HepG2 (cell line): ENCODE results near the gene CEBPB. TPM values are rescaled to one million over a fixed set of nuclear protein-coding genes. Genes with fewer than 3 reads are reported as not detected.
A peak's percentile ranks its signal among the peaks of the same experiment; 100 is the strongest.

Experiments
- ATF1 ChIP-seq: IDR thresholded peaks from 2 replicates; pipeline ENCODE4 v1.6.1; 2016; ENCODE audit warnings: mild to moderate bottlenecking, control low read depth
- ATF2 ChIP-seq: sonication (generic); formaldehyde crosslinking; IDR thresholded peaks from 2 replicates; pipeline ENCODE4 v1.4.0; 2020; ENCODE audit warnings: missing genetic modification reagents
- CREBL2 ChIP-seq: sonication (generic); formaldehyde crosslinking; IDR thresholded peaks from 2 replicates; pipeline ENCODE4 v1.8.1; 2023; ENCODE audit warnings: missing genetic modification reagents, mild to moderate bottlenecking, borderline replicate concordance
- DMAP1 ChIP-seq: IDR thresholded peaks from 2 replicates; pipeline ENCODE4 v1.6.1; 2016
- HNRNPL ChIP-seq: fragments of 200-400 bp; formaldehyde crosslinking; IDR thresholded peaks from 2 replicates; pipeline ENCODE4 v1.6.1; 2017; ENCODE audit warnings: mild to moderate bottlenecking, low read depth, low read length
- KDM3A ChIP-seq: IDR thresholded peaks from 2 replicates; pipeline ENCODE4 v1.6.1; 2018; ENCODE audit warnings: low read depth, missing compliant biosample characterization
- PHF20 ChIP-seq: sonication (generic); formaldehyde crosslinking; IDR thresholded peaks from 2 replicates; pipeline ENCODE4 v1.5.0; 2020; ENCODE audit warnings: mild to moderate bottlenecking, missing genetic modification reagents
- SAFB2 ChIP-seq: sonication (generic); formaldehyde crosslinking; IDR thresholded peaks from 2 replicates; pipeline ENCODE4 v1.5.1; 2020; ENCODE audit warnings: missing genetic modification reagents, low read depth, mild to moderate bottlenecking, borderline replicate concordance
- SAP130 ChIP-seq: IDR thresholded peaks from 2 replicates; pipeline ENCODE4 v1.6.1; 2016; ENCODE audit warnings: low read depth
- SATB2 ChIP-seq: sonication (generic); formaldehyde crosslinking; IDR thresholded peaks from 2 replicates; pipeline ENCODE4 v1.5.0; 2020; ENCODE audit warnings: missing genetic modification reagents
- SIN3A ChIP-seq: IDR thresholded peaks from 2 replicates; pipeline ENCODE4 v1.6.1; 2011; ENCODE audit warnings: low read depth, mild to moderate bottlenecking, control low read depth, low read length, borderline replicate concordance
- TMF1 ChIP-seq: sonication (generic); formaldehyde crosslinking; IDR thresholded peaks from 2 replicates; pipeline ENCODE4 v1.8.1; 2022; ENCODE audit warnings: low read depth, missing genetic modification reagents
- ZBTB26 ChIP-seq: IDR thresholded peaks from 2 replicates; pipeline ENCODE4 v1.6.1; 2016; ENCODE audit warnings: missing compliant biosample characterization, missing genetic modification reagents, borderline replicate concordance
- ZC3H13 ChIP-seq: sonication (generic); formaldehyde crosslinking; IDR thresholded peaks from 2 replicates; pipeline ENCODE4 v1.8.1; 2023; ENCODE audit warnings: mild to moderate bottlenecking, missing genetic modification reagents, moderate library complexity
- ZNF20 ChIP-seq: sonication (generic); formaldehyde crosslinking; IDR thresholded peaks from 2 replicates; pipeline ENCODE4 v1.4.0; 2020; ENCODE audit warnings: mild to moderate bottlenecking, moderate library complexity, missing genetic modification reagents
- ZNF280D ChIP-seq: sonication (generic); formaldehyde crosslinking; IDR thresholded peaks from 2 replicates; pipeline ENCODE4 v1.5.1; 2020; ENCODE audit warnings: mild to moderate bottlenecking, missing genetic modification reagents
- ZNF292 ChIP-seq: sonication (generic); formaldehyde crosslinking; IDR thresholded peaks from 2 replicates; pipeline ENCODE4 v1.8.1; 2022; ENCODE audit warnings: mild to moderate bottlenecking, low read depth, missing genetic modification reagents, borderline replicate concordance
- ZNF30 ChIP-seq: sonication (generic); formaldehyde crosslinking; IDR thresholded peaks from 2 replicates; pipeline ENCODE4 v1.5.0; 2020; ENCODE audit warnings: mild to moderate bottlenecking, missing genetic modification reagents
- ZNF441 ChIP-seq: sonication (generic); formaldehyde crosslinking; IDR thresholded peaks from 2 replicates; pipeline ENCODE4 v1.7.0; 2021; ENCODE audit warnings: missing genetic modification reagents, borderline replicate concordance
- ZNF580 ChIP-seq: IDR thresholded peaks from 2 replicates; pipeline ENCODE4 v1.6.1; 2016; ENCODE audit warnings: low read depth, borderline replicate concordance
- ZNF652 ChIP-seq: IDR thresholded peaks from 2 replicates; pipeline ENCODE4 v1.6.1; 2016; ENCODE audit warnings: low read depth, borderline replicate concordance
- ZNF746 ChIP-seq: sonication (generic); formaldehyde crosslinking; IDR thresholded peaks from 2 replicates; pipeline ENCODE4 v1.8.0; 2022; ENCODE audit warnings: mild to moderate bottlenecking, missing genetic modification reagents
- ZNF850 ChIP-seq: sonication (generic); formaldehyde crosslinking; conservative IDR thresholded peaks from 2 replicates; pipeline ENCODE4 v1.9.0; 2021; ENCODE audit warnings: mild to moderate bottlenecking, missing genetic modification reagents
- ZSCAN22 ChIP-seq: sonication (generic); formaldehyde crosslinking; IDR thresholded peaks from 2 replicates; pipeline ENCODE4 v1.4.0; 2020; ENCODE audit warnings: mild to moderate bottlenecking, missing genetic modification reagents
- polyA plus RNA-seq, 8 experiments: library from polyadenylated mRNA; depleted of rRNA in 3 of 8; stranded (reverse) in 7 of 8; unstranded in 1 of 8; fragments of >200 nt; fragmentation: Illumina TruSeq in 4 of 8; extraction: Trizol in 4 of 8; gene quantifications; 2 replicates each; pipeline versions ENCODE4 v1.2.1 to v1.2.3, GENCODE V29; 2011 to 2016; ENCODE audit warnings: low read depth in 4 of 8, missing spikeins in 1 of 8, mixed read lengths in 1 of 8; ENCODE audit not compliant: insufficient read depth in 1 of 8
- total RNA-seq, 5 experiments: library from RNA; depleted of rRNA; stranded (reverse); fragments of >200 nt; fragmentation: Illumina TruSeq; extraction: Trizol; gene quantifications; 2 replicates each; pipeline ENCODE4 v1.2.3, GENCODE V29; 2016; ENCODE audit warnings: low read depth in 1 of 5

CEBPB gene
- total and polyA plus RNA-seq, 2 of the 13 experiments (the other 11 are each of a cell fraction or from before 2014, with no cell fraction given): 18.5 to 28.2 TPM

GRCh38 chr20:50191544-50192363 is 1.1 kb downstream of the CEBPB start (continued):
- no peak; the same call in 1 of the 2 replicates for TF ChIP-seq ZNF580 (CRISPR knock-in tag)
- no peak for TF ChIP-seq SATB2
- no peak for TF ChIP-seq ZNF292 (CRISPR knock-in tag)
- no peak for TF ChIP-seq ATF1 (CRISPR knock-in tag)
- peak; percentile 100 for TF ChIP-seq ZC3H13
- TF ChIP-seq ZNF850: no peak
- TF ChIP-seq ZNF441 (CRISPR knock-in tag): 0 out of 2 replicates have a peak, but pooled peaks have one; percentile 33
- TF ChIP-seq ZNF746 (CRISPR knock-in tag): no peak
- TF ChIP-seq ZNF280D (CRISPR knock-in tag): 0 out of 2 replicates have a peak, but pooled peaks have one; percentile 8
- TF ChIP-seq KDM3A (CRISPR knock-in tag): no peak
- peak; percentile 6; the same call in 1 of the 2 replicates for TF ChIP-seq DMAP1 (CRISPR knock-in tag)
- no peak; the same call in 1 of the 2 replicates for TF ChIP-seq PHF20
- no peak; the same call in 1 of the 2 replicates for TF ChIP-seq HNRNPL
- peak; percentile 83; the same call in 1 of the 2 replicates for TF ChIP-seq CREBL2 (CRISPR knock-in tag)
- TF ChIP-seq TMF1 (CRISPR knock-in tag): no peak
- TF ChIP-seq ZBTB26 (CRISPR knock-in tag): peak; percentile 26; the same call in 1 of the 2 replicates
- no peak for TF ChIP-seq ZNF652 (CRISPR knock-in tag)
- TF ChIP-seq ZNF20 (CRISPR knock-in tag): no peak
- TF ChIP-seq SIN3A: 0 out of 2 replicates have a peak, but pooled peaks have one; percentile 30
- no peak for TF ChIP-seq ATF2 (CRISPR knock-in tag)
- TF ChIP-seq ZNF30 (CRISPR knock-in tag): no peak; the same call in 1 of the 2 replicates
- TF ChIP-seq ZSCAN22 (CRISPR knock-in tag): no peak; the same call in 1 of the 2 replicates
- peak; percentile 61; the same call in 1 of the 2 replicates for TF ChIP-seq SAP130 (CRISPR knock-in tag)
- peak; percentile 94 for TF ChIP-seq SAFB2 (CRISPR knock-in tag)
